ENCODE results near the gene AOC3. TPM values are rescaled to one million over a fixed set of nuclear protein-coding genes. Genes with fewer than 3 reads are reported as not detected.

The AOC3 gene, protein sequence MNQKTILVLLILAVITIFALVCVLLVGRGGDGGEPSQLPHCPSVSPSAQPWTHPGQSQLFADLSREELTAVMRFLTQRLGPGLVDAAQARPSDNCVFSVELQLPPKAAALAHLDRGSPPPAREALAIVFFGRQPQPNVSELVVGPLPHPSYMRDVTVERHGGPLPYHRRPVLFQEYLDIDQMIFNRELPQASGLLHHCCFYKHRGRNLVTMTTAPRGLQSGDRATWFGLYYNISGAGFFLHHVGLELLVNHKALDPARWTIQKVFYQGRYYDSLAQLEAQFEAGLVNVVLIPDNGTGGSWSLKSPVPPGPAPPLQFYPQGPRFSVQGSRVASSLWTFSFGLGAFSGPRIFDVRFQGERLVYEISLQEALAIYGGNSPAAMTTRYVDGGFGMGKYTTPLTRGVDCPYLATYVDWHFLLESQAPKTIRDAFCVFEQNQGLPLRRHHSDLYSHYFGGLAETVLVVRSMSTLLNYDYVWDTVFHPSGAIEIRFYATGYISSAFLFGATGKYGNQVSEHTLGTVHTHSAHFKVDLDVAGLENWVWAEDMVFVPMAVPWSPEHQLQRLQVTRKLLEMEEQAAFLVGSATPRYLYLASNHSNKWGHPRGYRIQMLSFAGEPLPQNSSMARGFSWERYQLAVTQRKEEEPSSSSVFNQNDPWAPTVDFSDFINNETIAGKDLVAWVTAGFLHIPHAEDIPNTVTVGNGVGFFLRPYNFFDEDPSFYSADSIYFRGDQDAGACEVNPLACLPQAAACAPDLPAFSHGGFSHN
- 0.16 and 1.9 TPM in 2 replicates for total RNA-seq

DNA sequence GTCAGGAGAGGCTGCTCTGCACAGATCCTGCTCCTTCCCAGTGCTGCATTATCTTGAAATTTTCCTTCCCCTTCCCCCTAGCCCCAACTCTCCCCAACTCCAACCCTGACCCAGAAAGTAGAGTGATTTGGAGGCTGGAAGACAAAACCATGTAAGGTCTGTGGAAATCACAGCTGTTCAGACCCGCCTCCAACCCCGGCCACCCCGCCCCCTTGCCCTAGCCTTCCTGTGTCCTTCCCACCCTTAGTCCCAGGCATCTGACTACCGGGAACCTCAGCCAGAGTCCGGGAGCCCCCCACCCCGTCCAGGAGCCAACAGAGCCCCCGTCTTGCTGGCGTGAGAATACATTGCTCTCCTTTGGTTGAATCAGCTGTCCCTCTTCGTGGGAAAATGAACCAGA is at the start of gene AOC3:
TSS of gene AOC3 (plus strand) at position 246 of the 400 bp plus-strand sequence. CDS start at position 391, 145 bp downstream.

DNA sequence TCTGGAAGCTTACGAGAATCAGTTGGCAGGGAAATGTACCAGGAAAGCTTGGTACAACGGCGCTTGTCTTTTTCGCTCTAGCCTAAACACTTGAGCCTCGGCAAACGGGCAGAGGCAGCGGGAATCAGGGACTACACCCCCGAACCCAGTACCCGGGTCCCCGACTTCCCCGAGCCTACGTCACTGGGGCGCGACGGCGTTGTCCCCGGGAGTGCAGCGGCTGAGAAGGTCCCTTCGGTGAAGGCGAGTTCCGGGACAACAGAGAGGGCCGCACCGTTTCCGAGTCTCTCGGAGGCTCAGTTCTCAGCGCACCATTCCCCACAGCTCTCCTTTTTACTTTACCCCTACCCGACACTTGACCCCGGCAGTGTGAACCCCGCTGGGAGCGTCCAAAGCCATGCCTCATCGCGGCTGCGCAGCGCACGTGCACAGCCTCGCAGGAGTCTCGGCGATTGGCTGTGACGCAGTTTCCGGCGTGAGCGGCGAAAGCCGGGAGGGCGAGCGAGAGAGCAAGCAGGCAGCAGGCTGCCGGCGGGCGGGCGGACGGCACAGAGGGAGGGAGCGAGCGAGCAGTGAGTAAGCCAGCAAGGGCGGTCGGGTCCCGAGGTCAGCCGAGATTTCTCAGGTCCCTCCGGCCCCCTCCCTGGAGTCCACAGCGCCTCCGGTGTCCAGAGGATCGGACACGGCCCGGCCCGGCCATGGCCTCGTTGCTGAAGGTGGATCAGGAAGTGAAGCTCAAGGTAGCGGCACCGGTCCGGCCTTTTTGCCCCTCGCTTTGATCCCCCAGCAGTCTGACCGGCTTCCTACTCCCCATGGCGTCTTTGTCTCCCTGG is 17.8 kb upstream of the AOC3 start, which contains the start of gene PSME3:
TSS of gene PSME3 (plus strand) at position 464 of the 833 bp plus-strand sequence. CDS start at position 699, 235 bp downstream.

DNA sequence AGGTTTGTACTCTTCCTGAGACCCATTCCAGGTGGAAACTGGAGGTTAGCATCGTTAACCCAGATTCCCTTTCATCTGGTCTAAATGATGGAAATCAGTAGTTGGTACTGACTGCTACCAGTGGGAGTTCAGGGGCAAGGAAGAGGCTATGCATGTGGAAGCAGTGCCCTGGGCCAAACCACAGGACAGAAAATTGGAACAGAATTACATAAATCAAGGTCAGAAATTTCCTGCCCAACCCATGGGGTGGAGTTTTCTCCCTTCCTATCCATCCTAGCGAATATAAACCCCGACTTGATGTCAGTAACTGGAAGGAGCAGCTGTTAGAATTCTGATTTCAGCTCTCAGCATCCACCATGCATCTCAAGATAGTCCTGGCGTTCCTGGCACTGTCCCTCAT is 6.7 kb upstream of the AOC3 start, which contains the start of gene AOC2:
TSS of gene AOC2 (plus strand) at position 310 of the 400 bp plus-strand sequence. CDS start at position 357, 47 bp downstream.

DNA sequence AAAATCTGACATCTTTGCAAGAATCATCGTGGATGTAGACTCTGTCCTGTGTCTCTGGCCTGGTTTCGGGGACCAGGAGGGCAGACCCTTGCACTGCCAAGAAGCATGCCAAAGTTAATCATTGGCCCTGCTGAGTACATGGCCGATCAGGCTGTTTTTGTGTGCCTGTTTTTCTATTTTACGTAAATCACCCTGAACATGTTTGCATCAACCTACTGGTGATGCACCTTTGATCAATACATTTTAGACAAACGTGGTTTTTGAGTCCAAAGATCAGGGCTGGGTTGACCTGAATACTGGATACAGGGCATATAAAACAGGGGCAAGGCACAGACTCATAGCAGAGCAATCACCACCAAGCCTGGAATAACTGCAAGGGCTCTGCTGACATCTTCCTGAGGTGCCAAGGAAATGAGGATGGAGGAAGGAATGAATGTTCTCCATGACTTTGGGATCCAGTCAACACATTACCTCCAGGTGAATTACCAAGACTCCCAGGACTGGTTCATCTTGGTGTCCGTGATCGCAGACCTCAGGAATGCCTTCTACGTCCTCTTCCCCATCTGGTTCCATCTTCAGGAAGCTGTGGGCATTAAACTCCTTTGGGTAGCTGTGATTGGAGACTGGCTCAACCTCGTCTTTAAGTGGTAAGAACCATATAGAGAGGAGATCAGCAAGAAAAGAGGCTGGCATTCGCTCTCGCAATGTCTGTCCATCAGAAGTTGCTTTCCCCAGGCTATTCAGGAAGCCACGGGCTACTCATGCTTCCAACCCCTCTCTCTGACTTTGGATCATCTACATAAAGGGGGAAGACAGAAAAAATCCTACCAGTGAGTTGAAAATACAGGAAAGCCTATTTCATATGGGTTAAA is 49.7 kb downstream of the AOC3 start, which contains the start of gene G6PC1:
TSS of gene G6PC1 (plus strand) at position 340 of the 872 bp plus-strand sequence. CDS start at position 418, 78 bp downstream.

Other genes starting within 250 kb of the AOC3 start
- 40.4 and 41.9 TPM in 2 replicates for gene RETREG3, start 241.8 kb upstream of the AOC3 start, total RNA-seq
- 12.3 TPM in 2 replicates for gene TUBG1, start 241.5 kb upstream of the AOC3 start, total RNA-seq
- gene TUBG2, start 191.9 kb upstream of the AOC3 start, total RNA-seq, result 7.8 and 8.8 TPM in 2 replicates
- gene PLEKHH3, start 174.2 kb upstream of the AOC3 start, total RNA-seq, result 10.1 and 12.9 TPM in 2 replicates
- 2.0 and 5.8 TPM in 2 replicates for gene CCR10, start 169.4 kb upstream of the AOC3 start, total RNA-seq
- 23.4 and 39.4 TPM in 2 replicates for gene CNTNAP1, start 168.7 kb upstream of the AOC3 start, total RNA-seq
- 13.4 and 16.7 TPM in 2 replicates for gene EZH1, start 106.2 kb upstream of the AOC3 start, total RNA-seq
- gene RAMP2, start 90.0 kb upstream of the AOC3 start, total RNA-seq, result 0.17 TPM in 1 of 2 replicates, not detected in the other
- 46.5 and 50.2 TPM in 2 replicates for gene VPS25, start 77.8 kb upstream of the AOC3 start, total RNA-seq
- gene WNK4, start 70.6 kb upstream of the AOC3 start, total RNA-seq, result 0.09 and 0.32 TPM in 2 replicates
- gene COA3, start 52.5 kb upstream of the AOC3 start, total RNA-seq, result 70.6 and 86.2 TPM in 2 replicates
- 0.16 and 0.94 TPM in 2 replicates for gene CNTD1, start 52.3 kb upstream of the AOC3 start, total RNA-seq
- 170 and 185 TPM in 2 replicates for gene BECN1, start 26.9 kb upstream of the AOC3 start, total RNA-seq
- 42.0 and 50.3 TPM in 2 replicates for gene PSME3, start 17.8 kb upstream of the AOC3 start, total RNA-seq
- gene AOC2, start 6.6 kb upstream of the AOC3 start, total RNA-seq, result 0.32 and 0.60 TPM in 2 replicates
- 0.16 TPM in 1 of 2 replicates, not detected in the other for gene G6PC1, start 49.6 kb downstream of the AOC3 start, total RNA-seq
- 27.6 and 29.8 TPM in 2 replicates for gene AARSD1, start 113.3 kb downstream of the AOC3 start, total RNA-seq
- gene PTGES3L, start 128.9 kb downstream of the AOC3 start, total RNA-seq, result 0.16 TPM in 1 of 2 replicates, not detected in the other
- 5.4 and 7.4 TPM in 2 replicates for gene RUNDC1, start 129.4 kb downstream of the AOC3 start, total RNA-seq
- 1,417 and 1,668 TPM in 2 replicates for gene RPL27, start 147.2 kb downstream of the AOC3 start, total RNA-seq
- gene IFI35, start 155.6 kb downstream of the AOC3 start, total RNA-seq, result 27.6 and 33.1 TPM in 2 replicates
- gene VAT1, start 171.2 kb downstream of the AOC3 start, total RNA-seq, result 409 and 552 TPM in 2 replicates
- gene RND2, start 174.0 kb downstream of the AOC3 start, total RNA-seq, result 0.60 and 0.95 TPM in 2 replicates